SIG-M5 (cell line): ENCODE results near the gene LSAMP.

ENCODE experiments used
- DNase-seq: peaks from one replicate; lab custom pipeline; 2025; lab: John Stamatoyannopoulos, UW

Gene LSAMP

GRCh38 chr3:116429479-116430269, 15.6 kb downstream of the LSAMP start:
- DNase-seq: no peak

GRCh38 chr3:116426036-116426435, 19.3 kb downstream of the LSAMP start:
- DNase-seq: no peak

GRCh38 chr3:116425126-116425525, 20.2 kb downstream of the LSAMP start:
- no peak for DNase-seq

GRCh38 chr3:116423945-116424344, 21.3 kb downstream of the LSAMP start:
- no peak for DNase-seq

- no peak for DNase-seq
Measured at GRCh38 chr3:116423374-116423773, 21.9 kb downstream of the LSAMP start.

GRCh38 chr3:116417151-116417550, 28.1 kb downstream of the LSAMP start:
- no peak for DNase-seq

DNA sequence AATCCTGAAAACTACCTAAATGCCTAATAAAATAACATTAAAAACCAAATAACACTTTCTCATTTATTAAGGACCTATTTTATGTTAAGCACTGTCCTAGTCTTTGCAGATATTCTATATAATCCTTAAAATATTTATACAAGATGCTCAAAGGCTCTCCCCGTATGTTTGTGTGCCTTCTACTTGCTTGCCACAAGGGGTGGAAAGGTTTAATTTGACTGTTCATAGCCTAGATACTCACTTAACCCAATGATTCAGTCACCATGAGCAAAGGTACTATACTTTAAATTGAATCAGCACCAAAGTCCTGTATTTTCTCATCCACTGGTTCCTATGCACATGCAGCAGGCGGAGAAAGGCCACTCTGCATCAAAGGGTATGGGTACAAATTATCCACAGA, 32.0 kb downstream of the LSAMP start:
- no peak for DNase-seq

DNA sequence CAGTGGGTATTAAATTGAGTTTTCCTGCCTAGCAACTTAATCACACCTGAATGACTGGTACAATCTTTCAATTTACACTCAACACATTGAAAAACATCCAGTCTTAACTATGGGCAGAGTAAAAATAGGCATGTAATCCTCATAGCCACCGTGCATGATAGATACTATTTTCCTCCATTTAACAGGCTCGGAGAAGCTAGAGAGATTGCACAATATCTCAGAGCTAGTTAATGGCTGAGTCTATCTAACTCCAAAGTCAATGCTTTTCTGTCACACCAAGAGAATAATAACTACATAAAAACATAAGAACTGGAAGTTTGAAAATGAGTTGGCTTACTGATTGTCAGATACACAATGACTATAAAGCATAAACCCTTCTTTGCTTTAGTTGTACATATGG, 36.8 kb downstream of the LSAMP start:
- no peak for DNase-seq

- DNase-seq: no peak
Measured at GRCh38 chr3:116405231-116405630, 40.1 kb downstream of the LSAMP start.

GRCh38 chr3:116399701-116400226, 45.5 kb downstream of the LSAMP start:
- no peak for DNase-seq

DNA sequence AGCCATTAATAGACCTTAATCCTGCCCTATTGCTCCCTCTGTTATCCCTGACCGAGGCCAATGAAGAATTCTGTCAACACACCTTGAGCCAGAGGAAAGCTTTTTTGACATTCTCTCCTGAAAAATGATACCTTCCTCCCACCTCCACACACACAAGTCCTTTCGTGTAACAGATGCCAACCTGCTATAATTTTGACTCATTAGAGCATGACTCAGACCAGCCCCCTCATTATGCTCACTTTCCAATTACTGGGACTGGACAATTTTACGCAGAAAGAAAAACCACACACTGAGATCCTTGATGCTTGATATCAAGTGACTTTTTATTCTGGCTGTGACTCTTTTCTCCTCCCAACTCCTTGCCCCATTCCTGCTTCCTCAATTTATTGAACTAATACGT, 50.9 kb downstream of the LSAMP start:
- DNase-seq: no peak

DNA sequence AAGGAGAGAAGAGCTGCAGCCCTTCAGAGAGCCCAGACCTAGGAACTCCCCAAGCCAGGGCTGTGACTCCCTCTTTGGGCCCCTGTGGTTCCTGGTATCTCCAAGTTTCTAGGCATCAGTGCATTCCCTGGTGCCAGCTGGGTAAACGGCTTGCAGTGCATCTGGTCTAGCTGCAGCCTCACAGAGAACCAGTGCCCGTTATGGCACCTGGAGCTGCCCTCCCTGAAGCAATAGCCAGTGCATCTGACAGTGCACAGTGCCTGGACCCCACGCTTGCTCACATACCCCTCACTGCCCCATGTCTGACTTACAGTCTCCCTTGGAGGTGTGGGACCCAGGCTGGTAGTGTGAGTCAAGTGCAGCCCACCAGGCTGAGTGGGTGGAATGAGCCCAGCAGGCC, 52.1 kb downstream of the LSAMP start:
- DNase-seq: no peak

- no peak for DNase-seq
Measured at GRCh38 chr3:116392291-116392690, 53.0 kb downstream of the LSAMP start.

- DNase-seq: no peak
Measured at GRCh38 chr3:116391296-116392201, 53.7 kb downstream of the LSAMP start.

DNA sequence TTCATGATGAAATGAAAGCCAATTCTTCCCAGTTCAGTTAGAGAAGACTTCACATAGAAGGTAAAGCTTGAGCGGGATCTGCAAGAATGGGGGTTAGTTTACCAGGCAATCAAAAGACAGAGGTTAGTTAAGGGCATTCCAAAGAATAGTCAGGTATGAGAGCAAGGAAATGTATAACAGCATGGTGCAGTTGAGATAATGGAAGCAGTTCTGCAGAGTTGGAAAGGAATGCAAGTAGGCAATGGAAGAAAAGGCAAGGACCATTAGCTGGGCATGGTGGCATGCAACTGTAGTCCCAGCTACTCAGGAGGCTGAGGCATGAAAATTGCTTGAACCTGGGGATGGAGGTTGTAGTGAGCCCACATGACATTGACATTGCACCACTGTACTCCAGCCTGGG, 55.0 kb downstream of the LSAMP start:
- no peak for DNase-seq

GRCh38 chr3:116388867-116389385, 56.4 kb downstream of the LSAMP start:
- no peak for DNase-seq

DNA sequence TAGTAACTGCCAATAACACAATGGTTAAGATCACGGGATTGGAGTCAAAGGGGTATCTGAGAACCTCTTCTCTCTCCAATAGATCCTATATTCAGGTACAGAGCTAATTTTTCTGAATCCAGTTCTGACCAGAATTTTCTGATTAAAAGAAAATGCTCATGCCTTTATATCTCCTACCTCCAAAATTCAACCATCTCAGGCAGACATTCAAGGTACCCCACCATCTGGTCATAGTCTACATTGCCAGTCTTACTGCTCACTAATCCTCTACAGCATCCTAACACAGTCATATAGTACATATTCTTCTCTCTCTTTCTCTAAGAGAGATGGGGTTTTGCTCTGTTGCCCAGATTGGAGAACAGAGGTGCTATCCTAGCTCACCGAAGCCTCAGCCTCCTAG, 59.1 kb downstream of the LSAMP start:
- no peak for DNase-seq

DNA sequence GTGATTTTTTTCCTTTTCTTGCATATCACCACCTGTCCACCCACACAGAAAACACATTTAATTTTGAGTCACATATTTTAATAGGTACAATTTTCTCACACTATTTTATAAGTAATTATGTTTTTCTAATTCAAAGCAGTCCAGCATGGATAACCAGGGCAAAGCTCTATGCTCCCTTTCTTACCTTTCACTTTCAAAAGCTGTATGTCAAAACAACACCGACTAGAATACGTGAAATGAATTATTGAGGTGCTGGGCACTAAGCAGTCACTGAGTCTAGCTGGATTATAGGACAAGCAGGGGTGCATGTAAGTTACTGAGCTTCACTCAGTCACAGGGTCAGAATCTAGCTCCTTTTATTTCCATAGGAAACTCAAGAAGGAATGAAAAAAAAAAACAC, 60.6 kb downstream of the LSAMP start:
- DNase-seq: no peak

DNA sequence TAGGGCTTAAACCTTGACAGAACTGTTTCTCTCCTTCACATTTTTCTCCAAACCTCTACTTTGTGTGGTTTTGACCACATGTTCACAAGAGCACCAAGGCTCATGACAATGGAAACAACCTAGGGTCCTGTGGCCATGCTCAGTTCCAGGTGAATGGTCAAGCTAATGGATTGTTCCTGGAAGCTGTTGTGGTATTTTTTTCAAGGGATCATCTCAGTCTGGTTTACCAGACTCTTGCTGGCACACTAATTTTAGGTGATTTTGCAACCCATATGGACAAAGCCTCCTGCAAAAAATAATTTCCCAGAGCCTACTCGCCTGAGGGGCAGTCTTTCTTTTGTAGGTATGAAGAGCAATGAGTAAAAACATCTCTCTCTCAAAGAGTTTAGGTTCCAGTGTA, 67.2 kb downstream of the LSAMP start:
- no peak for DNase-seq

DNA sequence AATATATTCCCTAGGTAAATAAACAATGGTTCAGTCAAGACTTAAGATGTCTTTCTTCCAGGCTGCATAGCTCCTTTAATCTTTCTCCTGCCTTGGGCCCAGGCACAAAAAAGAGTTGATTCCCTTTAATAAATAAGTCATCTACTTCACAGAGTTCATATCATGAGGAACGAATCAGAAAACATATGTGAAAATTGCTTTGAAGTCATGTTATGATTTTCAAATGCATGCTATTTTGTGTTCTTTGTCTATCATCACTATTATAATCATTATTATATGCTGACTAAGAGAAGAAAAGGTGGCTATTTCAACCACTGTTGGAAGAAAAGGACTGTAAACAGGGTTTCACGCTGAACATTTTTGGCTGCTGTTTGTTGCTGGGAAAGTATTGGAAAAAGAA, 70.4 kb downstream of the LSAMP start:
- DNase-seq: no peak

- DNase-seq: no peak
Measured at GRCh38 chr3:116367761-116368395, 77.4 kb downstream of the LSAMP start.

DNA sequence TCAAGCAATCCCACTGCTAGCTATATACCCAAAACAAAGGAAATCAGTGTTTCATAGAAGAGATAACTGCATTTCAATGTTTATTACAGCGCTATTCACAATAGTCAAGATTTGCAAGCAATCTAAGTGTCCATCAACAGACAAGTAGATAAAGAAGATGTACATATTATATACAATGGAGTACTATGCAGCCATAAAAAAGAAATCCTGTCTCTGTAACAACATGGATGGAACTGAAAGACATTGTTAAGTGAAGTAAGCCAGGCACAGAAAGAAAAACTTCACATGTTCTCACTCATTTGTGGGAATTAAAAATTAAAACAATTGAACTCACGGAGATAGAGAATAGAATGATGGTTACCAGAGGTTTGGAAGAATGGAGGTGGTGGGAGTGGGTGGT, 89.2 kb downstream of the LSAMP start:
- DNase-seq: no peak
